SK-N-SH (cell line): ENCODE measurements around the gene MYCL. TPM values are rescaled to one million over a fixed set of nuclear protein-coding genes. Genes with fewer than 3 reads are reported as not detected.

Experiments used
- CTCF ChIA-PET: fragments of 300-600, 350-600 bp; formaldehyde crosslinking; extraction: SDS; loops from one replicate; lab custom pipeline; 2021; lab: Yijun Ruan, JAX
- POLR2A ChIA-PET: fragments of 350-600 bp; sonication (Branson Sonifier 250); formaldehyde crosslinking; extraction: SDS; loops from one replicate; lab custom pipeline; 2020; ENCODE audit warnings: antibody characterized with exemption, inconsistent platforms; lab: Yijun Ruan, JAX
- DNase-seq: peaks from one replicate; pipeline ENCODE4 v3.0.0; 2012
- H2AFZ ChIP-seq: fragments of 200-600 bp; sonication (generic); 2 replicates; pipeline ENCODE4 v1.8.1; 2016; ENCODE audit warnings: antibody characterized with exemption, mild to moderate bottlenecking, low read depth
- H3F3A ChIP-seq: fragments of 200-600 bp; sonication (generic); replicated peaks from 2 replicates; pipeline ENCODE3; 2016; ENCODE audit warnings: antibody characterized with exemption, mild to moderate bottlenecking; ENCODE audit not compliant: insufficient read depth
- H3K27ac ChIP-seq, 2 experiments: fragments of 200-500 bp in 1 of 2; fragments of 200-600 bp in 1 of 2; sonication (Bioruptor generic) in 1 of 2; sonication (generic), shearing (Covaris generic) in 1 of 2; 2 replicates each; pipeline versions ENCODE4 v1.5.1 to v1.6.1; 2014 to 2016; ENCODE audit warnings: low read depth in 2 of 2, inconsistent platforms in 1 of 2, low read length in 1 of 2, mild to moderate bottlenecking in 1 of 2, mixed read lengths in 1 of 2
- H3K27me3 ChIP-seq: fragments of 200-600 bp; sonication (generic), shearing (Covaris generic); 2 replicates; pipeline ENCODE4 v1.6.1; 2016; ENCODE audit warnings: mixed run types; ENCODE audit not compliant: insufficient read depth
- H3K36me3 ChIP-seq, 2 experiments: fragments of 200-500 bp in 1 of 2; fragments of 200-600 bp in 1 of 2; sonication (Bioruptor generic) in 1 of 2; sonication (generic) in 1 of 2; replicated peaks in 1 of 2; 2 replicates each; pipeline versions ENCODE3 to v1.5.1; 2014 to 2016; ENCODE audit warnings: low read length in 1 of 2, mild to moderate bottlenecking in 1 of 2; ENCODE audit not compliant: insufficient read depth in 2 of 2, control insufficient read depth in 1 of 2
- H3K4me1 ChIP-seq, 2 experiments: fragments of 200-500 bp in 1 of 2; fragments of 200-600 bp in 1 of 2; sonication (Bioruptor generic) in 1 of 2; sonication (generic), shearing (Covaris generic) in 1 of 2; 2 replicates each; pipeline versions ENCODE4 v1.5.1 to v1.6.1; 2014 to 2016; ENCODE audit warnings: low read depth in 1 of 2, low read length in 1 of 2, mixed run types in 1 of 2; ENCODE audit not compliant: insufficient read depth in 2 of 2, control insufficient read depth in 1 of 2
- H3K4me2 ChIP-seq: fragments of 200-600 bp; sonication (generic), shearing (Covaris generic); 2 replicates; pipeline ENCODE4 v1.6.1; 2017; ENCODE audit warnings: mixed run types
- H3K4me3 ChIP-seq, 2 experiments: fragments of 200-500 bp in 1 of 2; fragments of 200-600 bp in 1 of 2; sonication (Bioruptor generic) in 1 of 2; sonication (generic), shearing (Covaris generic) in 1 of 2; 2 replicates each; pipeline versions ENCODE4 v1.5.1 to v1.8.1; 2014 to 2016; ENCODE audit warnings: low read depth in 2 of 2, inconsistent platforms in 1 of 2, low read length in 1 of 2, mild to moderate bottlenecking in 1 of 2, mixed read lengths in 1 of 2, moderate library complexity in 1 of 2
- H3K79me2 ChIP-seq: fragments of 200-600 bp; sonication (generic); 2 replicates; pipeline ENCODE4 v1.8.1; 2017; ENCODE audit warnings: mild to moderate bottlenecking; ENCODE audit not compliant: insufficient read depth
- H3K9ac ChIP-seq: fragments of 200-600 bp; sonication (generic); 2 replicates; pipeline ENCODE4 v1.6.1; 2017; ENCODE audit warnings: mixed run types
- H3K9me2 ChIP-seq: fragments of 200-600 bp; sonication (generic); 2 replicates; pipeline ENCODE4 v1.6.1; 2017; ENCODE audit warnings: mixed run types
- H3K9me3 ChIP-seq: fragments of 200-600 bp; sonication (generic); 2 replicates; pipeline ENCODE4 v1.6.1; 2017; ENCODE audit warnings: mixed run types, mild to moderate bottlenecking, moderate library complexity
- H4K20me1 ChIP-seq: fragments of 200-600 bp; sonication (generic); 2 replicates; pipeline ENCODE4 v1.6.1; 2017; ENCODE audit warnings: mild to moderate bottlenecking, mixed run types; ENCODE audit not compliant: insufficient read depth
- NFIC ChIP-seq: IDR thresholded peaks from 2 replicates; pipeline ENCODE4 v1.4.0; 2012; ENCODE audit warnings: borderline replicate concordance
- SMC3 ChIP-seq: IDR thresholded peaks from 2 replicates; pipeline ENCODE4 v1.6.1; 2012; ENCODE audit warnings: low read depth, low read length, improper control_type of control experiment
- TEAD4 ChIP-seq: IDR thresholded peaks from 2 replicates; pipeline ENCODE4 v1.4.0; 2012; ENCODE audit warnings: mild to moderate bottlenecking, borderline replicate concordance; ENCODE audit not compliant: insufficient read depth
- WGBS: methylation state at CpG from one replicate; pipeline ENCODE4 v1.1.6; 2017; ENCODE audit warnings: low lambda C conversion rate; 5-methylcytosine and 5-hydroxymethylcytosine counted together
- polyA plus RNA-seq, 3 experiments: library from polyadenylated mRNA; depleted of rRNA; stranded (reverse); fragments of >200 nt; gene quantifications; 2 replicates each; pipeline ENCODE4 v1.2.3, GENCODE V29; 2012
- TF ChIP-seq, protein P1 (sequence below): IDR thresholded peaks from 2 replicates; pipeline ENCODE4 v1.6.1; 2012; ENCODE audit warnings: mild to moderate bottlenecking, low read depth, low read length, moderate library complexity

Gene MYCL
- polyA plus RNA-seq, 1 of the 3 experiments (the other 2 are of a cell fraction) = 0.48 TPM

- Histone ChIP-seq H3K79me2 (no peaks in the 10 kb centered on the region), H3K9me2 (no peaks in the 10 kb centered on the region), H3K9ac (peak overlapping the region; percentile 36; the same call in 1 of the 2 replicates), H2AFZ (peak overlapping the region; percentile 85; the same call in 1 of the 2 replicates), H3K27me3 (peaks cover 24% of the 10 kb centered on the region; the same call in 1 of the 2 replicates), H3K27ac (peak overlapping the region in 1 of 2 experiments; percentile 18; a peak in 1 of 4 replicates), H4K20me1 (no peaks in the 10 kb centered on the region), H3K4me1 (peaks cover 0 to 24% of the 10 kb centered on the region in 2 experiments; a peak in 1 of 4 replicates), H3F3A (no peaks in the 10 kb centered on the region), H3K36me3 (no peaks in the 10 kb centered on the region), H3K4me2 (peak overlapping the region; percentile 99), H3K4me3 (peak overlapping the region; percentile 71 to 81), H3K9me3 (no peaks in the 10 kb centered on the region)
- ChIA-PET POLR2A (interaction anchor here (1.3 to 1.6 kb wide), 2 partner anchors 17 to 162 kb away, joined by 3 to 6 read pairs; partner anchors contain the start of genes PPIE and TRIT1), CTCF (interaction anchor here (0.6 to 7.1 kb wide), 22 partner anchors 10 to 438 kb away, joined by 3 to 126 read pairs (median 9); partner anchors contain the start of gene TRIT1)
- DNase-seq = peak; percentile 70
- TF ChIP-seq SMC3 = 0 out of 2 replicates have a peak, but pooled peaks have one; percentile 2
- TF ChIP-seq TEAD4 = no peak
- 10% methylated on average over 28 of the region's 64 CpGs for WGBS
Measured at GRCh38 chr1:39900662-39901463, 854 bp downstream of the MYCL start.

GRCh38 chr1:39899611-39900538 is 1.8 kb downstream of the MYCL start:
- no peaks in the 10 kb centered on the region for H3K9me2 ChIP-seq
- no peak for TF ChIP-seq NFIC
- TF ChIP-seq, protein P1, sequence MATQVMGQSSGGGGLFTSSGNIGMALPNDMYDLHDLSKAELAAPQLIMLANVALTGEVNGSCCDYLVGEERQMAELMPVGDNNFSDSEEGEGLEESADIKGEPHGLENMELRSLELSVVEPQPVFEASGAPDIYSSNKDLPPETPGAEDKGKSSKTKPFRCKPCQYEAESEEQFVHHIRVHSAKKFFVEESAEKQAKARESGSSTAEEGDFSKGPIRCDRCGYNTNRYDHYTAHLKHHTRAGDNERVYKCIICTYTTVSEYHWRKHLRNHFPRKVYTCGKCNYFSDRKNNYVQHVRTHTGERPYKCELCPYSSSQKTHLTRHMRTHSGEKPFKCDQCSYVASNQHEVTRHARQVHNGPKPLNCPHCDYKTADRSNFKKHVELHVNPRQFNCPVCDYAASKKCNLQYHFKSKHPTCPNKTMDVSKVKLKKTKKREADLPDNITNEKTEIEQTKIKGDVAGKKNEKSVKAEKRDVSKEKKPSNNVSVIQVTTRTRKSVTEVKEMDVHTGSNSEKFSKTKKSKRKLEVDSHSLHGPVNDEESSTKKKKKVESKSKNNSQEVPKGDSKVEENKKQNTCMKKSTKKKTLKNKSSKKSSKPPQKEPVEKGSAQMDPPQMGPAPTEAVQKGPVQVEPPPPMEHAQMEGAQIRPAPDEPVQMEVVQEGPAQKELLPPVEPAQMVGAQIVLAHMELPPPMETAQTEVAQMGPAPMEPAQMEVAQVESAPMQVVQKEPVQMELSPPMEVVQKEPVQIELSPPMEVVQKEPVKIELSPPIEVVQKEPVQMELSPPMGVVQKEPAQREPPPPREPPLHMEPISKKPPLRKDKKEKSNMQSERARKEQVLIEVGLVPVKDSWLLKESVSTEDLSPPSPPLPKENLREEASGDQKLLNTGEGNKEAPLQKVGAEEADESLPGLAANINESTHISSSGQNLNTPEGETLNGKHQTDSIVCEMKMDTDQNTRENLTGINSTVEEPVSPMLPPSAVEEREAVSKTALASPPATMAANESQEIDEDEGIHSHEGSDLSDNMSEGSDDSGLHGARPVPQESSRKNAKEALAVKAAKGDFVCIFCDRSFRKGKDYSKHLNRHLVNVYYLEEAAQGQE = no peak
- TF ChIP-seq, all 33 proteins: peak for 0
- Histone ChIP-seq H3K4me1 (peaks cover 0 to 24% of the 10 kb centered on the region in 2 experiments; a peak in 1 of 4 replicates), H3K79me2 (no peaks in the 10 kb centered on the region), H3K36me3 (no peaks in the 10 kb centered on the region), H3K27me3 (peaks cover 24% of the 10 kb centered on the region; the same call in 1 of the 2 replicates), H3F3A (no peaks in the 10 kb centered on the region), H3K9me3 (no peaks in the 10 kb centered on the region), H2AFZ (no peak overlapping the region), H3K27ac (no peak overlapping the region; a peak in 1 of 4 replicates), H4K20me1 (no peaks in the 10 kb centered on the region), H3K4me2 (no peak overlapping the region; the same call in 1 of the 2 replicates), H3K9ac (no peak overlapping the region), H3K4me3 (peak overlapping the region in 1 of 2 experiments; percentile 71; a peak in 1 of 4 replicates)
- 89% methylated on average over 8 of the region's 8 CpGs for WGBS
- DNase-seq = no peak
- CTCF ChIA-PET = interaction anchor here (0.6 to 7.1 kb wide), 12 partner anchors 9 to 439 kb away, joined by 3 to 126 read pairs (median 4); partner anchors contain the start of gene TRIT1
- POLR2A ChIA-PET = interaction anchor here (1.0 kb wide), 1 partner anchor 13 kb away, joined by 8 read pairs; no protein-coding TSS in a partner anchor
